DND-41 (cell line): ENCODE measurements around the gene KCNH2.

ENCODE experiments used
- CTCF ChIP-seq: IDR thresholded peaks from 2 replicates; pipeline ENCODE4 v1.5.1; 2012; ENCODE audit warnings: borderline replicate concordance, low read length, moderate library complexity, mild to moderate bottlenecking; ENCODE audit not compliant: poor library complexity, severe bottlenecking; ENCODE audit errors: extremely low read depth
- EZH2 ChIP-seq: IDR thresholded peaks from 3 replicates; pipeline ENCODE4 v1.6.1; 2012; ENCODE audit warnings: borderline replicate concordance, low read depth, mild to moderate bottlenecking, moderate library complexity, low read length, inconsistent platforms; ENCODE audit not compliant: severe bottlenecking

DNA sequence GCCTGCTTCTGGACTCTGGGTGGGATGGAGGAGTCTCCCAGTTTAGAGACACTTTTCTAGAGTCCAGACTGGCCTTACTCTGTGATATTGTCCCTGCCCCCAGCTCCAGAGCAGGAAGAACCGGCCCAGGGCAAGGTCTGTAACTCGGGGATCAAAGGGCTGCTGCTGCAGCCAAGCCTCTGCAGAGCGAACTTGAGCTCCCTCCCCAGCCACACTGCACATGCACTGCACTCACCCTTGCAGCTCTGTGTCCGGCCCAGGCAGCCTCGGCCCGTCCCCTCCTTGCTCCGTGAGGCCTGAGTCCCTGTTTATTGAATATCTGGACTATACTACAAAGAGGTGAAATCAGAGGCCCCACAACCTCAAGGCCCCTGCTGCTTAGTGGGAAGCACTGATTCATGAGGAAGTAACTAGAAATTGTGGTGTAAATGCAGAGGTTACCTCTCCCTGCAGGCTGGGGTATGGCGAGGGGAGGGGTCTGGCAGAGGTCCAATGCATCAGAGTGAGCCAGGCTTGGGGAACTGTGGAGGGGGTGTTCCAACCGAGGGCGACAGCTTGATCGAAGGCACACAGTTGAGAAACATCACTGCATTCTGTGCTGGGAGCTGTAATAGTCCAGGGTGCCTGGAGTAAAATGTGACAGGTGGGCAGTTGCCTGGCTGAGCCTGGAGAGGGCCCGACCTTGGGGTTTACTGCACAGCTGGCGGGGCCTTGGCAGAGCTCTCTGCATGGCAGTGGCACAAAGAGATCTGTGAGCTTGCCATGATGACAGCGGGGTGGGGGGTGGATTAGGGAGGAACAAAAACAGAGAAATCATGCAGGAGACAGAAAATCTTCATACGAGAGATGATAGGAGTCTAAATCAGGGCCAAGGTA lies 76.7 kb downstream of the KCNH2 start:
- TF ChIP-seq EZH2 = no peak
- no peak for TF ChIP-seq CTCF
